ENCODE results near the gene BANF1.

The BANF1 gene

DNA sequence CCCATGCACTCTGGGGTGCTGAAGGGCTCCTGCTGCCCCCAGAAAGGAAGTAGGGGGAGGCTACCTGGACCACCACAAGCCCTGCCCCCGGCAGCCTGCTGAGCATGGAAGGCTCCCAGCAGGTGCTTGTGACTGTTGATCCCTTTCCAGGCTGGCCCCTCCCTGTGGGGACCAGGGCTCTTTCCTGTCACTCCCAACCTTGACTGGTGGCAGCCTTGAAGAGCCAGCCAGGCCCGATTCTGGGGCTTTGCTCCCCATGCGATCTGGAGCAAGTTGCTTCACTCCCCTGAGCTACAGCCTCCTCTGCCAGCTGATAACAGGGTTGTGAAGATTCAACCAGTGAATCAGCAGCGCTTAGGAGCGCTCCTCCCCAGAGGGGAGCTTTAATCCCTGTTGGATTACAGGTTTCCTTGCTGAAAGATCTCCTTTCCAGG lies 4.9 kb downstream of the BANF1 start:
- TF ChIP-seq, protein P1, sequence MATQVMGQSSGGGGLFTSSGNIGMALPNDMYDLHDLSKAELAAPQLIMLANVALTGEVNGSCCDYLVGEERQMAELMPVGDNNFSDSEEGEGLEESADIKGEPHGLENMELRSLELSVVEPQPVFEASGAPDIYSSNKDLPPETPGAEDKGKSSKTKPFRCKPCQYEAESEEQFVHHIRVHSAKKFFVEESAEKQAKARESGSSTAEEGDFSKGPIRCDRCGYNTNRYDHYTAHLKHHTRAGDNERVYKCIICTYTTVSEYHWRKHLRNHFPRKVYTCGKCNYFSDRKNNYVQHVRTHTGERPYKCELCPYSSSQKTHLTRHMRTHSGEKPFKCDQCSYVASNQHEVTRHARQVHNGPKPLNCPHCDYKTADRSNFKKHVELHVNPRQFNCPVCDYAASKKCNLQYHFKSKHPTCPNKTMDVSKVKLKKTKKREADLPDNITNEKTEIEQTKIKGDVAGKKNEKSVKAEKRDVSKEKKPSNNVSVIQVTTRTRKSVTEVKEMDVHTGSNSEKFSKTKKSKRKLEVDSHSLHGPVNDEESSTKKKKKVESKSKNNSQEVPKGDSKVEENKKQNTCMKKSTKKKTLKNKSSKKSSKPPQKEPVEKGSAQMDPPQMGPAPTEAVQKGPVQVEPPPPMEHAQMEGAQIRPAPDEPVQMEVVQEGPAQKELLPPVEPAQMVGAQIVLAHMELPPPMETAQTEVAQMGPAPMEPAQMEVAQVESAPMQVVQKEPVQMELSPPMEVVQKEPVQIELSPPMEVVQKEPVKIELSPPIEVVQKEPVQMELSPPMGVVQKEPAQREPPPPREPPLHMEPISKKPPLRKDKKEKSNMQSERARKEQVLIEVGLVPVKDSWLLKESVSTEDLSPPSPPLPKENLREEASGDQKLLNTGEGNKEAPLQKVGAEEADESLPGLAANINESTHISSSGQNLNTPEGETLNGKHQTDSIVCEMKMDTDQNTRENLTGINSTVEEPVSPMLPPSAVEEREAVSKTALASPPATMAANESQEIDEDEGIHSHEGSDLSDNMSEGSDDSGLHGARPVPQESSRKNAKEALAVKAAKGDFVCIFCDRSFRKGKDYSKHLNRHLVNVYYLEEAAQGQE (IDR thresholded peaks at IDR 0.05; ENCODE audit: insufficient read depth in 1 of 2, low read depth in 2 of 2, low read length in 2 of 2), result no peak
- TF ChIP-seq SIN3A (IDR thresholded peaks at IDR 0.05; ENCODE audit: borderline replicate concordance, insufficient read depth, low read length) (no peak), FOXP2 (optimal IDR thresholded peaks at IDR 0.05; ENCODE audit: borderline replicate concordance, extremely low read depth, extremely low read length, insufficient read depth) (no peak), POLR2AphosphoS5 (IDR thresholded peaks at IDR 0.05; ENCODE audit: low read depth, low read length) (no peak), TAF1 (IDR thresholded peaks at IDR 0.05; ENCODE audit: borderline replicate concordance, insufficient read depth, low read length) (no peak)

DNA sequence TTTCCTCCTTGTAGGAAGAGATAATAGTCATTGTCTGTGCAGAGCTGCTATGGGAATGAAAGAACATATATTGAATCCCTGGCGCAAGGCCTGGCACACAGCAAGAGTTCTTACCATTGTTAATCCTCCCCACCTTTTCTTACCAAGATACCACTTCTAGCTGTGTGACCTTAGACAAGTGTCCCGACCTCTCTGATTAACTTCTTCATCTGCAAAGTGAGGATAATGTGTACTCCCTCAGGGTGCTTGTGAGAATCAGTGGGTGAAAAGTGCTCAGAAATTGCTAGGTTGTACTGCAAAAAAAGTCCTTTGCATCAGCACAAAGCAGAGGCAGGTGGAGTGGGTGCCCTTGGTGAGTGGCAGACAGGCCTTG lies 5.8 kb downstream of the BANF1 start:
- TF ChIP-seq, protein P1 (IDR thresholded peaks at IDR 0.05; ENCODE audit: insufficient read depth in 1 of 2, low read depth in 2 of 2, low read length in 2 of 2), result no peak
- no peak for TF ChIP-seq TAF1 (IDR thresholded peaks at IDR 0.05; ENCODE audit: borderline replicate concordance, insufficient read depth, low read length)
- no peak for TF ChIP-seq SIN3A (IDR thresholded peaks at IDR 0.05; ENCODE audit: borderline replicate concordance, insufficient read depth, low read length)
- TF ChIP-seq FOXP2 (optimal IDR thresholded peaks at IDR 0.05; ENCODE audit: borderline replicate concordance, extremely low read depth, extremely low read length, insufficient read depth), result no peak
- TF ChIP-seq POLR2AphosphoS5 (IDR thresholded peaks at IDR 0.05; ENCODE audit: low read depth, low read length), result no peak

DNA sequence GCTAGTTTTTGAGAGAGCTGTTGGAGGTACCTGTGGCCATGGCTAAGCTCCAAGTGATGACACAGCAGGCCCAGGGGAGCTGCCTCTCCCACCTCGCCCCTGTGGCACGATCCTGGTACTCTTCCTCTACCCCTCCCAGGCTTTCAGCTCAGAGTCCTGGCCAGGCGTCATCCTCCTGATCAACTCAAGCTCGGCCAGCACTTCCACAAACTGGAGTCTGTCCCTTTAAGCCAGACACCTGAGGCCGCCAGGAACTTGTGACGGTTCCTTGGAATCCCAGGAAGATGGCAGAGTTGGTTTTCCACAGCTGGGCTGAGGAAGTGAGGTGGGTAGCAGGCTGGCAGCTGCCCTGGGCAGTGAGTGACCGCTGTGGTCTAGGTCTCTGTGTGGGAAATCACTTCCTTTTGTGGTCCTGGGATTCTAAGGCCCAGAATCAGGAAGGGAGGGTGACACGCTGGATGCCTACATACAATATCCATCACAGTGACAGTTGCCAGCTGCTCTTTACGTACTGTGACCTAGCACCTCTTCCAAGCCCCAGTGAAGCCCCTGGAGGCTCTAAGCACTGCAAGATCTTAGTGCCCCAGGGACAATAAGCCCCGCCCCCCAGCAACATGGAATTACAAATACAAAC lies 6.3 kb downstream of the BANF1 start:
- TF ChIP-seq POLR2AphosphoS5 (IDR thresholded peaks at IDR 0.05; ENCODE audit: low read depth, low read length) (no peak), TAF1 (IDR thresholded peaks at IDR 0.05; ENCODE audit: borderline replicate concordance, insufficient read depth, low read length) (no peak), SIN3A (IDR thresholded peaks at IDR 0.05; ENCODE audit: borderline replicate concordance, insufficient read depth, low read length) (no peak), FOXP2 (optimal IDR thresholded peaks at IDR 0.05; ENCODE audit: borderline replicate concordance, extremely low read depth, extremely low read length, insufficient read depth) (no peak)
- TF ChIP-seq, protein P1 (IDR thresholded peaks at IDR 0.05; ENCODE audit: insufficient read depth in 1 of 2, low read depth in 2 of 2, low read length in 2 of 2), result no peak

DNA sequence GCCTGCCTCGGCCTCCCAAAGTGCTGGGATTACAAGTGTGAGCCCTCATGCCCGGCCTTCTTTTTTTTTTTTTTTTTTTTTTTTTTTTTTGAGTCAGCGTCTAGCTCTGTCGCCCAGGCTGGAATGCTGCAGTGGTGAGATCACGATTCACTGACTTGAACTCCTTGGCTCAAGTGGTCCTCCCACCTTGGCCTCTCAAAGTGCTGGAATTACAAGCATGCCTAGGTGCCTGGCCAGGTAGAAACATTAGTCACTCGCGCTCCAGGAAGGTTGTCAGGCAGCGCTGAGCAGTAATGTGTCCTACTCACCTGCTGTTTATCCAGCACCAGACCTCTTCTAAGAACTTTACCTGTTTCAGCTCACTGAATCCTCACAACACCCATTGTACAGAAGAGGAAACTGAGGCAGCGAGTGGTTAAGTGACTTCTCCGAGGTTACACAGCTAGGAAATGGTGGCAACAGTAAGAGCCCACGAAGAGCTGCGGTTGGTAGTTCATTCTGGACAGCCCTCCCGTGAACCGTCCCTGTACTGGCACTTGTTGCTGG lies 9.0 kb downstream of the BANF1 start:
- no peak for TF ChIP-seq SIN3A (IDR thresholded peaks at IDR 0.05; ENCODE audit: borderline replicate concordance, insufficient read depth, low read length)
- TF ChIP-seq FOXP2 (optimal IDR thresholded peaks at IDR 0.05; ENCODE audit: borderline replicate concordance, extremely low read depth, extremely low read length, insufficient read depth), result no peak
- no peak for TF ChIP-seq TAF1 (IDR thresholded peaks at IDR 0.05; ENCODE audit: borderline replicate concordance, insufficient read depth, low read length)
- TF ChIP-seq, protein P1 (IDR thresholded peaks at IDR 0.05; ENCODE audit: insufficient read depth in 1 of 2, low read depth in 2 of 2, low read length in 2 of 2), result no peak
- no peak for TF ChIP-seq POLR2AphosphoS5 (IDR thresholded peaks at IDR 0.05; ENCODE audit: low read depth, low read length)

Data from PFSK-1 (cell line).